Measurements from ENCODE around the gene RTP2. TPM values are rescaled to one million over a fixed set of nuclear protein-coding genes. Genes with fewer than 3 reads are reported as not detected.
A peak's percentile ranks its signal among the peaks of the same experiment; 100 is the strongest.

The RTP2 gene
- total RNA-seq, 1 donor from 2014 or later, result not detected

- Mint-ChIP-seq H3K27ac (ENCODE audit: unreplicated experiment) (no peak overlapping the region), H3K27me3 (ENCODE audit: unreplicated experiment) (peaks cover 2% of the 10 kb centered on the region), H3K4me1 (ENCODE audit: low read depth, unreplicated experiment) (no peaks in the 10 kb centered on the region), H3K9me3 (ENCODE audit: unreplicated experiment) (no peaks in the 10 kb centered on the region), H3K4me3 (ENCODE audit: unreplicated experiment) (no peak overlapping the region), H3K36me3 (ENCODE audit: unreplicated experiment) (no peaks in the 10 kb centered on the region)
- no peak for DNase-seq
- TF ChIP-seq CTCF (IDR thresholded peaks at IDR 0.05; ENCODE audit: partially characterized antibody, unreplicated experiment), result no peak
Observed at GRCh38 chr3:187728248-187728647, 25.9 kb upstream of the RTP2 start.

- H3K27ac Mint-ChIP-seq (ENCODE audit: unreplicated experiment), result no peak overlapping the region
- H3K36me3 Mint-ChIP-seq (ENCODE audit: unreplicated experiment), result no peaks in the 10 kb centered on the region
- no peaks in the 10 kb centered on the region for H3K9me3 Mint-ChIP-seq (ENCODE audit: unreplicated experiment)
- TF ChIP-seq CTCF (IDR thresholded peaks at IDR 0.05; ENCODE audit: partially characterized antibody, unreplicated experiment), result no peak
- peaks cover 2% of the 10 kb centered on the region for H3K27me3 Mint-ChIP-seq (ENCODE audit: unreplicated experiment)
- no peak for DNase-seq
- H3K4me3 Mint-ChIP-seq (ENCODE audit: unreplicated experiment), result no peak overlapping the region
- H3K4me1 Mint-ChIP-seq (ENCODE audit: low read depth, unreplicated experiment), result no peaks in the 10 kb centered on the region
Observed at GRCh38 chr3:187726564-187726963, 24.2 kb upstream of the RTP2 start.

GRCh38 chr3:187725653-187726370, 23.5 kb upstream of the RTP2 start:
- Mint-ChIP-seq H3K27me3 (ENCODE audit: unreplicated experiment) (peaks cover 2% of the 10 kb centered on the region), H3K9me3 (ENCODE audit: unreplicated experiment) (no peaks in the 10 kb centered on the region), H3K4me3 (ENCODE audit: unreplicated experiment) (no peak overlapping the region), H3K27ac (ENCODE audit: unreplicated experiment) (no peak overlapping the region), H3K36me3 (ENCODE audit: unreplicated experiment) (no peaks in the 10 kb centered on the region), H3K4me1 (ENCODE audit: low read depth, unreplicated experiment) (no peaks in the 10 kb centered on the region)
- no peak for DNase-seq
- no peak for TF ChIP-seq CTCF (IDR thresholded peaks at IDR 0.05; ENCODE audit: partially characterized antibody, unreplicated experiment)

GRCh38 chr3:187725224-187725623, 22.9 kb upstream of the RTP2 start:
- H3K9me3 Mint-ChIP-seq (ENCODE audit: unreplicated experiment), result no peaks in the 10 kb centered on the region
- no peak overlapping the region for H3K27ac Mint-ChIP-seq (ENCODE audit: unreplicated experiment)
- H3K27me3 Mint-ChIP-seq (ENCODE audit: unreplicated experiment), result peaks cover 2% of the 10 kb centered on the region
- DNase-seq, result no peak
- H3K4me3 Mint-ChIP-seq (ENCODE audit: unreplicated experiment), result no peak overlapping the region
- H3K4me1 Mint-ChIP-seq (ENCODE audit: low read depth, unreplicated experiment), result no peaks in the 10 kb centered on the region
- TF ChIP-seq CTCF (IDR thresholded peaks at IDR 0.05; ENCODE audit: partially characterized antibody, unreplicated experiment), result no peak
- no peaks in the 10 kb centered on the region for H3K36me3 Mint-ChIP-seq (ENCODE audit: unreplicated experiment)

- Mint-ChIP-seq H3K27me3 (ENCODE audit: unreplicated experiment) (peaks cover 4% of the 10 kb centered on the region), H3K9me3 (ENCODE audit: unreplicated experiment) (no peaks in the 10 kb centered on the region), H3K36me3 (ENCODE audit: unreplicated experiment) (no peaks in the 10 kb centered on the region), H3K4me3 (ENCODE audit: unreplicated experiment) (no peak overlapping the region), H3K4me1 (ENCODE audit: low read depth, unreplicated experiment) (no peaks in the 10 kb centered on the region), H3K27ac (ENCODE audit: unreplicated experiment) (no peak overlapping the region)
- DNase-seq, result no peak
- peak; percentile 18 for TF ChIP-seq CTCF (IDR thresholded peaks at IDR 0.05; ENCODE audit: partially characterized antibody, unreplicated experiment)
Observed at GRCh38 chr3:187722206-187722612, 19.9 kb upstream of the RTP2 start.
